HG03378 (cell line): ENCODE data around the gene SELENON.

ENCODE experiments used
- ATAC-seq: cut with Tn5 transposase; IDR thresholded peaks from one replicate; pipeline ENCODE4 v1.9.1; 2021; ENCODE audit warnings: mild to moderate bottlenecking, moderate library complexity; ENCODE audit not compliant: unreplicated experiment

SELENON gene

GRCh38 chr1:25787760-25788166 is 12.2 kb upstream of the SELENON start:
- ATAC-seq: no peak

- ATAC-seq: no peak
Measured at GRCh38 chr1:25790472-25790871, 9.5 kb upstream of the SELENON start.

- ATAC-seq: no peak
Measured at GRCh38 chr1:25792115-25792514, 7.9 kb upstream of the SELENON start.

- no peak for ATAC-seq
Measured at GRCh38 chr1:25793585-25794170, 6.3 kb upstream of the SELENON start.

- no peak for ATAC-seq
Measured at GRCh38 chr1:25794325-25794724, 5.7 kb upstream of the SELENON start.

GRCh38 chr1:25795211-25795610 is 4.8 kb upstream of the SELENON start:
- ATAC-seq: no peak

GRCh38 chr1:25795946-25796810 is 3.8 kb upstream of the SELENON start:
- ATAC-seq: no peak

GRCh38 chr1:25796811-25797458 is 3.1 kb upstream of the SELENON start:
- ATAC-seq: no peak

- ATAC-seq: no peak
Measured at GRCh38 chr1:25797939-25798338, 2.1 kb upstream of the SELENON start.

GRCh38 chr1:25798666-25799351 is 1.2 kb upstream of the SELENON start:
- ATAC-seq: no peak

- no peak for ATAC-seq
Measured at GRCh38 chr1:25799352-25799934, 550 bp upstream of the SELENON start.

GRCh38 chr1:25800703-25801377 is 847 bp downstream of the SELENON start:
- no peak for ATAC-seq

GRCh38 chr1:25802915-25803314 is 2.9 kb downstream of the SELENON start:
- no peak for ATAC-seq

- ATAC-seq: no peak
Measured at GRCh38 chr1:25803368-25803767, 3.4 kb downstream of the SELENON start.

- no peak for ATAC-seq
Measured at GRCh38 chr1:25804244-25804963, 4.4 kb downstream of the SELENON start.

- ATAC-seq: no peak
Measured at GRCh38 chr1:25804964-25805862, 5.2 kb downstream of the SELENON start.

GRCh38 chr1:25805863-25806225 is 5.9 kb downstream of the SELENON start:
- ATAC-seq: no peak

GRCh38 chr1:25806418-25806817 is 6.4 kb downstream of the SELENON start:
- no peak for ATAC-seq
